Prostate gland (tissue), 2 donors: Measurements from ENCODE around the gene TRIO. TPM values are rescaled to one million over a fixed set of nuclear protein-coding genes. Genes with fewer than 3 reads are reported as not detected.

Experiments used
- DNase-seq: peaks from one replicate; pipeline ENCODE4 v3.0.0-alpha.2; 2019; ENCODE audit warnings: low spot score
- H3K27ac ChIP-seq, 2 donors: fragments of 200-600 bp; sonication (generic); 2 replicates each; pipeline ENCODE4 v1.5.1; 2017 to 2019
- H3K27me3 ChIP-seq: fragments of 200-600 bp; sonication (generic); replicated peaks from 2 replicates; pipeline ENCODE4 v1.5.1; 2019; ENCODE audit not compliant: insufficient read depth
- H3K36me3 ChIP-seq, 2 donors: fragments of 200-600 bp; sonication (generic); 1 replicate in 1 of 2; 2 replicates in 1 of 2; pipeline versions ENCODE4 v1.5.1 to v1.8.1; 2017 to 2019
- H3K4me1 ChIP-seq: fragments of 200-600 bp; sonication (generic); replicated peaks from 2 replicates; pipeline ENCODE4 v1.5.1; 2019
- H3K4me3 ChIP-seq, 2 donors: fragments of 200-600 bp; sonication (generic); 2 replicates each; pipeline ENCODE4 v1.5.1; 2017 to 2019
- H3K9me3 ChIP-seq: fragments of 200-600 bp; sonication (generic); 2 replicates; pipeline ENCODE4 v1.5.1; 2017
- CTCF ChIP-seq, 4 experiments: fragments of 200-600 bp in 2 of 4; fragments of 450-650 bp in 2 of 4; sonication (generic) in 2 of 4; IDR thresholded peaks; 1 replicate in 3 of 4; 2 replicates in 1 of 4; pipeline ENCODE4 v1.5.1; 2016 to 2019; ENCODE audit warnings: antibody characterized with exemption in 4 of 4, mild to moderate bottlenecking in 2 of 4, moderate library complexity in 2 of 4
- POLR2A ChIP-seq: fragments of 450-650 bp; IDR thresholded peaks from one replicate; pipeline ENCODE4 v1.6.1; 2016; ENCODE audit warnings: antibody characterized with exemption, mild to moderate bottlenecking
- POLR2AphosphoS5 ChIP-seq: sonication (generic); formaldehyde crosslinking; IDR thresholded peaks from one replicate; pipeline ENCODE4 v1.6.1; 2017; ENCODE audit warnings: antibody characterized with exemption
- WGBS: methylation state at CpG from one replicate; pipeline ENCODE4 v1.1.5; 2018; 5-methylcytosine and 5-hydroxymethylcytosine counted together
- intact Hi-C: fragments of 100-400 bp; cut with DNase I; formaldehyde crosslinking; loops from one replicate; pipeline ENCODE4 v1.14.2; 2022
- total RNA-seq, 2 donors: library from RNA; depleted of rRNA; stranded (reverse); fragments of >200 nt; gene quantifications; one replicate each; pipeline ENCODE4 v1.1.0, GENCODE V29; 2016

TRIO gene
- total RNA-seq, 2 donors from 2014 or later: 90.3 to 197 TPM

GRCh38 chr5:14234204-14234603 is 91.1 kb downstream of the TRIO start:
- WGBS: 97% methylated on average over 3 of the region's 3 CpGs
- Histone ChIP-seq H3K36me3 (no peaks in the 10 kb centered on the region), H3K4me1 (no peaks in the 10 kb centered on the region), H3K4me3 (no peak overlapping the region), H3K27me3 (no peaks in the 10 kb centered on the region), H3K9me3 (no peaks in the 10 kb centered on the region), H3K27ac (no peak overlapping the region)
- intact Hi-C loops: no loop called here
- TF ChIP-seq POLR2A (no peak), CTCF (IDR thresholded peaks at IDR 0.05) (no peak), POLR2AphosphoS5 (no peak)
- no peak for DNase-seq

GRCh38 chr5:14235872-14236271 is 92.7 kb downstream of the TRIO start:
- intact Hi-C loops: no loop called here
- Histone ChIP-seq H3K27ac (no peak overlapping the region), H3K27me3 (no peaks in the 10 kb centered on the region), H3K4me3 (no peak overlapping the region), H3K36me3 (no peaks in the 10 kb centered on the region), H3K9me3 (no peaks in the 10 kb centered on the region), H3K4me1 (no peaks in the 10 kb centered on the region)
- WGBS: 76% methylated on average over 4 of the region's 4 CpGs
- no peak for DNase-seq
- no peak for TF ChIP-seq CTCF (IDR thresholded peaks at IDR 0.05)
- TF ChIP-seq POLR2A: no peak
- no peak for TF ChIP-seq POLR2AphosphoS5

GRCh38 chr5:14236757-14237156 is 93.6 kb downstream of the TRIO start:
- intact Hi-C loops: no loop called here
- 86% methylated on average over 3 of the region's 3 CpGs for WGBS
- TF ChIP-seq POLR2AphosphoS5: no peak
- TF ChIP-seq POLR2A: no peak
- no peak for TF ChIP-seq CTCF (IDR thresholded peaks at IDR 0.05)
- Histone ChIP-seq H3K4me1 (no peaks in the 10 kb centered on the region), H3K27ac (no peak overlapping the region), H3K36me3 (no peaks in the 10 kb centered on the region), H3K4me3 (no peak overlapping the region), H3K9me3 (no peaks in the 10 kb centered on the region), H3K27me3 (no peaks in the 10 kb centered on the region)
- DNase-seq: no peak

- TF ChIP-seq CTCF (IDR thresholded peaks at IDR 0.05) (no peak), POLR2AphosphoS5 (no peak), POLR2A (no peak)
- DNase-seq: no peak
- Histone ChIP-seq H3K27me3 (no peaks in the 10 kb centered on the region), H3K9me3 (no peaks in the 10 kb centered on the region), H3K36me3 (no peaks in the 10 kb centered on the region), H3K4me3 (no peak overlapping the region), H3K4me1 (no peaks in the 10 kb centered on the region), H3K27ac (no peak overlapping the region)
- WGBS: 88% methylated on average over 12 of the region's 12 CpGs
- intact Hi-C loops: no loop called here
Observed at GRCh38 chr5:14237317-14238086, 94.4 kb downstream of the TRIO start.

GRCh38 chr5:14238272-14238671 is 95.1 kb downstream of the TRIO start:
- WGBS: 70% methylated on average over 6 of the region's 6 CpGs
- no peaks in the 10 kb centered on the region for H3K27me3 ChIP-seq

More at GRCh38 chr5:14238272-14238671, 95.1 kb downstream of the TRIO start:
- Histone ChIP-seq H3K4me3 (no peak overlapping the region), H3K9me3 (no peaks in the 10 kb centered on the region), H3K4me1 (no peaks in the 10 kb centered on the region), H3K36me3 (no peaks in the 10 kb centered on the region), H3K27ac (no peak overlapping the region)
- DNase-seq: no peak
- intact Hi-C loops: no loop called here
- no peak for TF ChIP-seq POLR2AphosphoS5
- TF ChIP-seq CTCF (IDR thresholded peaks at IDR 0.05): no peak
